DOHH2 (cell line): Measurements from ENCODE around the gene ST3GAL4.

ENCODE experiments used
- EZH2phosphoT487 ChIP-seq: fragments of 200-600 bp; sonication (generic); IDR thresholded peaks from 2 replicates; pipeline ENCODE4 v1.6.1; 2017; ENCODE audit warnings: borderline replicate concordance, mild to moderate bottlenecking, antibody characterized with exemption, low read length, moderate library complexity, mixed read lengths
- TF ChIP-seq, protein P1 (sequence below): fragments of 200-600 bp; sonication (generic); IDR thresholded peaks from one replicate; pipeline ENCODE4 v1.5.1; 2014; ENCODE audit warnings: antibody characterized with exemption, mild to moderate bottlenecking, low read depth, low read length; ENCODE audit not compliant: poor library complexity, severe bottlenecking

DNA sequence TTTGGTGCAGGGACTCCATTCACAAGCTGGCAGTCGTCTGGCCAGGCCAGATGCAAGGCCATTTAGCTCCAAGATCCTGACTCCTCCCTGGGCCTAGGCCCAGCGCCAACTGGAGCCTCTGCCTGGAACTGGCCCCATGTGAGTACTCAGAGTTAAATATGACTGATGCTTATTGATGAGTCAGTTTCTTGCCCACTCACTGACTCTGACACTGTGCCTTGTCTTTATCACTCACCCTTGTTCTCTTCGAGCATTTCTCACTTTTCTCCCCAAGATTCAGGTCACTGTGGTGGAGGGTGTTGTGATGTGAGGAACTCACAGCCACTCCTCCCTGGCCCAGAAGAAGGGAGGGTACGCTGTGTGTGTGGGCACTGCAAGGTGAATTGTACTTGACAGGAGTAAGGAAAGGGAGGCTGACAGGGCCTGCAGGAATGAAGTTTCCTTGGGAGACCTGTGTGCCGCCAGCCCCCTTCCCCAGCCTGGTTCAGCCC lies 23.2 kb upstream of the ST3GAL4 start:
- TF ChIP-seq, protein P1, sequence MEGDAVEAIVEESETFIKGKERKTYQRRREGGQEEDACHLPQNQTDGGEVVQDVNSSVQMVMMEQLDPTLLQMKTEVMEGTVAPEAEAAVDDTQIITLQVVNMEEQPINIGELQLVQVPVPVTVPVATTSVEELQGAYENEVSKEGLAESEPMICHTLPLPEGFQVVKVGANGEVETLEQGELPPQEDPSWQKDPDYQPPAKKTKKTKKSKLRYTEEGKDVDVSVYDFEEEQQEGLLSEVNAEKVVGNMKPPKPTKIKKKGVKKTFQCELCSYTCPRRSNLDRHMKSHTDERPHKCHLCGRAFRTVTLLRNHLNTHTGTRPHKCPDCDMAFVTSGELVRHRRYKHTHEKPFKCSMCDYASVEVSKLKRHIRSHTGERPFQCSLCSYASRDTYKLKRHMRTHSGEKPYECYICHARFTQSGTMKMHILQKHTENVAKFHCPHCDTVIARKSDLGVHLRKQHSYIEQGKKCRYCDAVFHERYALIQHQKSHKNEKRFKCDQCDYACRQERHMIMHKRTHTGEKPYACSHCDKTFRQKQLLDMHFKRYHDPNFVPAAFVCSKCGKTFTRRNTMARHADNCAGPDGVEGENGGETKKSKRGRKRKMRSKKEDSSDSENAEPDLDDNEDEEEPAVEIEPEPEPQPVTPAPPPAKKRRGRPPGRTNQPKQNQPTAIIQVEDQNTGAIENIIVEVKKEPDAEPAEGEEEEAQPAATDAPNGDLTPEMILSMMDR, result no peak
- no peak for TF ChIP-seq EZH2phosphoT487
